Measurements from ENCODE around the gene LRRC3C.

LRRC3C gene

DNA sequence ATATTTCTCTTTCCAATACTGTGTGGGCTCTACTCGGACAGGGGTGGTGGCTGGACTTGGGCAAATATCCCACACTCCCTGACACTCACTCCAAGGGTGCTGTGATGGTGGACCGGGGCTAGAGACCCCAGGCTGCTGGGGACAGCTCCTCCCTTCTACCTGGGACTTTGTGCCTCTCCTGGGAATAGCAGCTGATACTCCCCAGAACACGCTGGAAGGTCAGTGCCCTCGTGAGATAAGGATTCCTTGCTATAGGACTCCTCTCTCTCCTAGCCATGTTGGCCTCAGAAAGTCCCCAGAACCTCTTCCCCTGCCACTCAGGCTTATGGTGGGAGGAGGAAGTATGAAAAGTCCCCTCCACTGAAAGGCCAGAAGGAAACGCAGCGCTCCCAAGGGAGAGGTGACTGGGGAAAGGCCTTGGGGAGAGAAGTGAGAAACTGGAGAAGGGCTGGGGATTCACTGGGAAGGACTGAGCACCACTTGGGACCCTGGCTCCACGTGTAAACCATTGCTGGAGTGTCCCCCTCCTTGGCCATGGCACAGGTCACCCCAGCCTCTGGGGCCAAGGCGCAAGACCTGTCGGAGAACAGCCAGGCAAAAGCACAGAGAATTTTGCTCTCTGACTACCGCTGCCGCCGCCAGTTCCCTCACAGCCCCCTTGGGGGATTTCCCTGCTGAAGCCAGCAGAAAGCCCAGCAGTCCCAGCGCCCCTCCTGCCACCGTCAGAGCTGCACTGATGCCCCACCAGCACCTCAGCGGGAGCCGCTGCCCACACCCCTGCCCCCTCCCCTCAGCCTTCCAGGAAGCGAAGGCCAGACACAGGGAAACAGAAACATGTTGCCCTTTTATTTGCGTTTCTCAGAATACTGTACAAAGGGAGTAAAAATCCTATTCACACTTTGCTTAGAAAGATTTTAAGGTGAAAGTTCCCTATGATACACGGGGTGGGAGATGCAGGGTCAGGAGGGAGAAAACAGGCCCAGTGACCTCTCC lies 7.0 kb upstream of the LRRC3C start:
- ATAC-seq (ENCODE audit: low read depth) (no peak), DNase-seq (ENCODE audit: low spot score) (no peak)
- TF ChIP-seq, protein P1, sequence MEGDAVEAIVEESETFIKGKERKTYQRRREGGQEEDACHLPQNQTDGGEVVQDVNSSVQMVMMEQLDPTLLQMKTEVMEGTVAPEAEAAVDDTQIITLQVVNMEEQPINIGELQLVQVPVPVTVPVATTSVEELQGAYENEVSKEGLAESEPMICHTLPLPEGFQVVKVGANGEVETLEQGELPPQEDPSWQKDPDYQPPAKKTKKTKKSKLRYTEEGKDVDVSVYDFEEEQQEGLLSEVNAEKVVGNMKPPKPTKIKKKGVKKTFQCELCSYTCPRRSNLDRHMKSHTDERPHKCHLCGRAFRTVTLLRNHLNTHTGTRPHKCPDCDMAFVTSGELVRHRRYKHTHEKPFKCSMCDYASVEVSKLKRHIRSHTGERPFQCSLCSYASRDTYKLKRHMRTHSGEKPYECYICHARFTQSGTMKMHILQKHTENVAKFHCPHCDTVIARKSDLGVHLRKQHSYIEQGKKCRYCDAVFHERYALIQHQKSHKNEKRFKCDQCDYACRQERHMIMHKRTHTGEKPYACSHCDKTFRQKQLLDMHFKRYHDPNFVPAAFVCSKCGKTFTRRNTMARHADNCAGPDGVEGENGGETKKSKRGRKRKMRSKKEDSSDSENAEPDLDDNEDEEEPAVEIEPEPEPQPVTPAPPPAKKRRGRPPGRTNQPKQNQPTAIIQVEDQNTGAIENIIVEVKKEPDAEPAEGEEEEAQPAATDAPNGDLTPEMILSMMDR (IDR thresholded peaks at IDR 0.05; ENCODE audit: poor library complexity, severe bottlenecking): no peak
- Histone ChIP-seq H3K9me3 (ENCODE audit: severe bottlenecking) (no peaks in the 10 kb centered on the region), H3K4me1 (ENCODE audit: insufficient read depth, poor library complexity, severe bottlenecking) (no peaks in the 10 kb centered on the region), H3K36me3 (ENCODE audit: low read depth) (peaks cover 20% of the 10 kb centered on the region), H3K27ac (ENCODE audit: poor library complexity, severe bottlenecking) (no peak overlapping the region), H3K4me3 (ENCODE audit: severe bottlenecking) (no peak overlapping the region), H3K27me3 (ENCODE audit: insufficient read depth, poor library complexity, severe bottlenecking) (no peaks in the 10 kb centered on the region)

- Histone ChIP-seq H3K27ac (ENCODE audit: poor library complexity, severe bottlenecking) (no peak overlapping the region), H3K36me3 (ENCODE audit: low read depth) (peaks cover 20% of the 10 kb centered on the region), H3K4me1 (ENCODE audit: insufficient read depth, poor library complexity, severe bottlenecking) (peaks cover under 1% of the 10 kb centered on the region), H3K27me3 (ENCODE audit: insufficient read depth, poor library complexity, severe bottlenecking) (no peaks in the 10 kb centered on the region), H3K9me3 (ENCODE audit: severe bottlenecking) (no peaks in the 10 kb centered on the region), H3K4me3 (ENCODE audit: severe bottlenecking) (no peak overlapping the region)
- no peak for ATAC-seq (ENCODE audit: low read depth)
- TF ChIP-seq, protein P1 (IDR thresholded peaks at IDR 0.05; ENCODE audit: poor library complexity, severe bottlenecking): no peak
- DNase-seq (ENCODE audit: low spot score): no peak
Observed at GRCh38 chr17:39921323-39921722, 6.2 kb upstream of the LRRC3C start.

GRCh38 chr17:39922006-39922405 lies 5.5 kb upstream of the LRRC3C start:
- Histone ChIP-seq H3K9me3 (ENCODE audit: severe bottlenecking) (no peaks in the 10 kb centered on the region), H3K27ac (ENCODE audit: poor library complexity, severe bottlenecking) (no peak overlapping the region), H3K4me1 (ENCODE audit: insufficient read depth, poor library complexity, severe bottlenecking) (peaks cover 3% of the 10 kb centered on the region), H3K4me3 (ENCODE audit: severe bottlenecking) (no peak overlapping the region), H3K36me3 (ENCODE audit: low read depth) (peaks cover 20% of the 10 kb centered on the region), H3K27me3 (ENCODE audit: insufficient read depth, poor library complexity, severe bottlenecking) (no peaks in the 10 kb centered on the region)
- DNase-seq (ENCODE audit: low spot score): no peak
- TF ChIP-seq, protein P1 (IDR thresholded peaks at IDR 0.05; ENCODE audit: poor library complexity, severe bottlenecking): no peak
- no peak for ATAC-seq (ENCODE audit: low read depth)

- ATAC-seq (ENCODE audit: low read depth): no peak
Observed at GRCh38 chr17:39923230-39923629, 4.3 kb upstream of the LRRC3C start.

More at GRCh38 chr17:39923230-39923629, 4.3 kb upstream of the LRRC3C start:
- no peaks in the 10 kb centered on the region for H3K9me3 ChIP-seq (ENCODE audit: severe bottlenecking)
- H3K36me3 ChIP-seq (ENCODE audit: low read depth): peaks cover 20% of the 10 kb centered on the region
- no peak for DNase-seq (ENCODE audit: low spot score)
- H3K27ac ChIP-seq (ENCODE audit: poor library complexity, severe bottlenecking): no peak overlapping the region
- H3K4me3 ChIP-seq (ENCODE audit: severe bottlenecking): no peak overlapping the region
- H3K27me3 ChIP-seq (ENCODE audit: insufficient read depth, poor library complexity, severe bottlenecking): no peaks in the 10 kb centered on the region
- peaks cover 3% of the 10 kb centered on the region for H3K4me1 ChIP-seq (ENCODE audit: insufficient read depth, poor library complexity, severe bottlenecking)
- TF ChIP-seq, protein P1 (IDR thresholded peaks at IDR 0.05; ENCODE audit: poor library complexity, severe bottlenecking): no peak
